Measurements from ENCODE around the gene AHNAK2.

Gene AHNAK2

DNA sequence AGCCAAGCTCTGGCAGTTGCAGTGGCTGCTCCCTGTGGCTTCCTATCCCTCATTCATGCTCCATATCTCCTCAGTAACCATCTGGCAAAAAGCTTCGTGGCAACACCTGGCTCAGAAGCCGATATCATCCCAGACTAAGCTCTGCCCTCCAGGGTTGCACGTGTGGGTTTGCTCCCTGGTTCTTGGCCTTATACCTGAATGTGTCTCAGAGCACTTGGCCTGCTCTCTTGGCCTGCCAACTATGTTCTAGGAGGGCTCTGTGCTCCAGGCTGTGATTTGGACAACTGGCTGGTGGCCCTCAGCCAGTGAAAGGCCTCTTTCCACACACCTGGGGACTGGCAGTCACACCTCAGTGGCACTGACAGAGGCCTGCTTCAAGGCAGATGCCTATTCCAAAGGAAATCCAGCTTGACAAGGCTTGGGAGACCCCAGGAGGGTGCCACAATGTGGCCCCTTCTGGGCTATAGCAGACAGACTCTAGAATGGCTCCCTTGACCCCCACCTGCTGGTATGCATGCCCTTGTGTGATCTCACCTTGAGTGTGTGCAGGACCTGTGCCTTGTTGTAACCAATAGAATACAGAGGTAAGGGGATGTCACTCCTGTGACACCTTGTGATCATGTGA lies 43.0 kb downstream of the AHNAK2 start:
- TF ChIP-seq, protein P1, sequence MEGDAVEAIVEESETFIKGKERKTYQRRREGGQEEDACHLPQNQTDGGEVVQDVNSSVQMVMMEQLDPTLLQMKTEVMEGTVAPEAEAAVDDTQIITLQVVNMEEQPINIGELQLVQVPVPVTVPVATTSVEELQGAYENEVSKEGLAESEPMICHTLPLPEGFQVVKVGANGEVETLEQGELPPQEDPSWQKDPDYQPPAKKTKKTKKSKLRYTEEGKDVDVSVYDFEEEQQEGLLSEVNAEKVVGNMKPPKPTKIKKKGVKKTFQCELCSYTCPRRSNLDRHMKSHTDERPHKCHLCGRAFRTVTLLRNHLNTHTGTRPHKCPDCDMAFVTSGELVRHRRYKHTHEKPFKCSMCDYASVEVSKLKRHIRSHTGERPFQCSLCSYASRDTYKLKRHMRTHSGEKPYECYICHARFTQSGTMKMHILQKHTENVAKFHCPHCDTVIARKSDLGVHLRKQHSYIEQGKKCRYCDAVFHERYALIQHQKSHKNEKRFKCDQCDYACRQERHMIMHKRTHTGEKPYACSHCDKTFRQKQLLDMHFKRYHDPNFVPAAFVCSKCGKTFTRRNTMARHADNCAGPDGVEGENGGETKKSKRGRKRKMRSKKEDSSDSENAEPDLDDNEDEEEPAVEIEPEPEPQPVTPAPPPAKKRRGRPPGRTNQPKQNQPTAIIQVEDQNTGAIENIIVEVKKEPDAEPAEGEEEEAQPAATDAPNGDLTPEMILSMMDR (IDR thresholded peaks at IDR 0.05), result no peak
- Histone ChIP-seq H3K9me3 (no peaks in the 10 kb centered on the region), H3K27me3 (no peaks in the 10 kb centered on the region), H3K4me1 (peaks cover 0 to 21% (median 18%) of the 10 kb centered on the region in 4 donors), H3K36me3 (peaks cover 0 to 5% (median 0%) of the 10 kb centered on the region in 3 donors), H3K4me3 (no peak overlapping the region), H3K27ac (no peak overlapping the region)
- intact Hi-C loops (cut with DNase I; ENCODE audit: low total_unique reads), result loop anchor here (2.0 kb wide), 1 partner anchor 30 kb away; no protein-coding TSS in a partner anchor
- DNase-seq, result peak; percentile 17 to 65

DNA sequence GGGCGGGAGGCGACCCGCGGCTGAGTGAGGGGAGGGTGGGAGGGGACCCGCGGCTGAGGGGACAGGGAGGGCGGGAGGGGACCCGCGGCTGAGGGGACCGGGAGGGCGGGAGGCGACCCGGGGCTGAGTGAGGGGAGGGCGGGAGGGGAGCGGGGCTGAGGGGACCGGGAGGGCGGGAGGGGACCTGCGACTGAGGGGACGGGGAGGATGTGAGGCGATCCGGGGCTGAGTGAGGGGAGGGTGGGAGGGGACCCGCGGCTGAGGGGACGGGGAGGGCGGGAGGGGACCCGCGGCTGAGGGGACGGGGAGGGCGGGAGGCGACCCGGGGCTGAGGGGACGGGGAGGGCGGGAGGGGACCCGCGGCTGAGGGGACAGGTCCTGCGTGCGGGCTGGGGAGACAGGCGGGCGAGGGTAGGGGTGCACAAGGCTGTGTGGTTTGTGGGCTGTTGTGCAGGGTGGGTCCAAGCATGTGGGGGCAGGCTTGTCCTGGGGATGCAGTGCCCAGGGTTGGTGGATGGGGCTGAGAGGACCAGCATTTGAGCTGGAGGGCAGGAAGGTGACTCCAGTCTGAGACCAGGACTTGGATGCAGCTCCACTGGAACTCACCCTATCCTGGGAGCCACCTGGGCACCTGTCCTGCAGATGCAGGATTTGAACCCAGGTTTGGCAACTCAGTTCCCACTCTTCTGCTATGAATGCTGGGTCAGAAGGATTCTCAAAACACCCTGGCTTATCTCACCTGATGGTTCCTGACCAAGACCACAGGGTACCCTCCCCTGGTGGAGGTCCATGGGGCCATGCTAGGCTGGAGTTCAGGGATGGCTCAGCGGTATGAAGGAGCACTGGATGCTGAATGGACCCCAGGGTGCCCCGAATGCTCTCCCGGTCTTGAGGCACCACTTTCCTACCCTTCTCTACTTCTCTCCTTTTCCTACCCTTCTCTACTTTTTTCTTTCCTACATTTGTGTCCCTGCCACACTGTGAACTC lies 44.1 kb downstream of the AHNAK2 start:
- peaks cover 0 to 21% (median 18%) of the 10 kb centered on the region in 4 donors for H3K4me1 ChIP-seq
- intact Hi-C loops (cut with DNase I; ENCODE audit: low total_unique reads), result loop anchor here (2.0 kb wide), 1 partner anchor 31 kb away; no protein-coding TSS in a partner anchor
- no peaks in the 10 kb centered on the region for H3K9me3 ChIP-seq
- TF ChIP-seq, protein P1 (IDR thresholded peaks at IDR 0.05), result no peak
- H3K27me3 ChIP-seq, result no peaks in the 10 kb centered on the region
- DNase-seq, result peak in 1 of 2 donors; percentile 64
- no peaks in the 10 kb centered on the region for H3K36me3 ChIP-seq
- H3K27ac ChIP-seq, result peak overlapping the region; percentile 67 to 74
- peak overlapping the region; percentile 57 to 73 for H3K4me3 ChIP-seq

DNA sequence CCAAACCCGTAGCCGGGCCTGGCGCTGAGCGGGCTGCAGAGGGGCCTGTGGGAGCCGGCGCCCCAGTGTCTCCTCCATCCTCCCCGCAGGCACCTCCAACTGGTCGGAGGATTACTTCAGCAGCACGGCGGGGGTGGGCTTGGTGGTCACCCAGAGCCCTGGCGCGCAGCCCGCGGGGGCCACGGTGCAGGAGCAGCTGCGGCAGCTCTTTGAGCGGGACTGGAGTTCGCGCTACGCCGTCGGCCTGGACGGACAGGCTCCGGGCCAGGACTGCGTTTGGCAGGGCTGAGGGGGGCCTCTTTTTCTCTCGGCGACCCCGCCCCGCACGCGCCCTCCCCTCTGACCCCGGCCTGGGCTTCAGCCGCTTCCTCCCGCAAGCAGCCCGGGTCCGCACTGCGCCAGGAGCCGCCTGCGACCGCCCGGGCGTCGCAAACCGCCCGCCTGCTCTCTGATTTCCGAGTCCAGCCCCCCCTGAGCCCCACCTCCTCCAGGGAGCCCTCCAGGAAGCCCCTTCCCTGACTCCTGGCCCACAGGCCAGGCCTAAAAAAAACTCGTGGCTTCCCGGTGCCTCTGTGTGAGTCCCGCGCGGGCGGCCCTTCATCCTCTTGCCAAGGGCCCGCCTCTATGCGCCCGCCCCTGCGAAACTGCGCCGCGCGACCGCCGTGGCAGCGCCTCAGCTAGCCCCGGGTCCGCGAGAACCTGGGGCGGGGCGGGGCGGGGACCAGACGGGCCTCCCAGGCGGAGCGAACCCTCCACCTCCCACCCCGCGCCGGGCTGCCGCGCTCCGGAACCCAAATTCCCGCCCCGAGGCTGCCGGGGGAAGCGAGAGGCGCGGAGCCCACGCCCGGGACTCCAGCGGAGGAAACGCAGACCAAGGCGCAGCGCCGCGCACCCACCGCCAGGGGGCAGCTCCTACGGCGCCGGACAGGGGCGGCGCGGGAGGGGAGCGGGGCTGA lies 45.2 kb downstream of the AHNAK2 start:
- H3K4me3 ChIP-seq, result peak overlapping the region; percentile 57 to 73
- H3K4me1 ChIP-seq, result peaks cover 0 to 21% (median 18%) of the 10 kb centered on the region in 4 donors
- peak; percentile 73 to 93 for DNase-seq
- H3K9me3 ChIP-seq, result no peaks in the 10 kb centered on the region
- TF ChIP-seq, protein P1 (IDR thresholded peaks at IDR 0.05), result peak; percentile 80 to 87
- no peaks in the 10 kb centered on the region for H3K36me3 ChIP-seq
- peaks cover 0 to 7% of the 10 kb centered on the region in 2 donors for H3K27me3 ChIP-seq
- H3K27ac ChIP-seq, result peak overlapping the region; percentile 67 to 74
- intact Hi-C loops (cut with DNase I; ENCODE audit: low total_unique reads), result no loop called here

DNA sequence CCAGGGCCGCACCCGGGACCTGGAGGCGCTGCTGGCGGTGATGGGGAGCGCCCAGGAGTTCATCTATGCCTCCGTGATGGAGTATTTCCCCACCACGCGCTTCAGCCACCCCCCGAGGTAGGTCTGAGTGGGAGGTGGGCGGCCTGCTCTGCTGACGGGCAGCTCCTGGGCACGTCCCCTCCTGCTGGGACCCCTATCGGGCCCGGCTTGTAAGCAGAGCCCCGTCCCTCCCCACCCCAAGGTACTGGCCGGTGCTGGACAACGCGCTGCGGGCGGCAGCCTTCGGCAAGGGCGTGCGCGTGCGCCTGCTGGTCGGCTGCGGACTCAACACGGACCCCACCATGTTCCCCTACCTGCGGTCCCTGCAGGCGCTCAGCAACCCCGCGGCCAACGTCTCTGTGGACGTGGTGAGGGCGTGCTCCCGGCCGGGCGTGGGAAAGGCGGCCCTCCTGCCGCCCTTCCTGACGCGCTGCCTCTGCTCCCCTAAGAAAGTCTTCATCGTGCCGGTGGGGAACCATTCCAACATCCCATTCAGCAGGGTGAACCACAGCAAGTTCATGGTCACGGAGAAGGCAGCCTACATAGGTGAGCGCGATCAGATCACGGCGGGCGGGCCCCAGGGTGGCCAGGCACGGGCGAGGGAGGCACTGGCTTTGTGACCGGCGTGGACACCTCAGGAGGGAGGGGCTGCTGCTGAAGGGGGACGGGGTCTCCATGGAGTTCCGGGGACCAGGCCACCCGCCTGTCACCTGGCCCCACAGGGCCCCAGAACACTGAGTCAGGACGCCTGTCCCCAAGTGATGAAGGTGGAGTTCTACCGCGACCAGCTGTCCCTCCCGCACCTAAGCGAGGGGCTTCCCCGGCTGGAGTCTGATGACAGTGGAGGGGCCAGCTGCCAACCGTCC lies 46.2 kb downstream of the AHNAK2 start:
- no peaks in the 10 kb centered on the region for H3K9me3 ChIP-seq
- peak overlapping the region; percentile 57 to 73 for H3K4me3 ChIP-seq
- H3K36me3 ChIP-seq, result no peaks in the 10 kb centered on the region
- peak; percentile 19 to 63 for DNase-seq
- intact Hi-C loops (cut with DNase I; ENCODE audit: low total_unique reads), result no loop called here
- H3K27me3 ChIP-seq, result peaks cover 0 to 13% of the 10 kb centered on the region in 2 donors
- peak overlapping the region; percentile 67 to 74 for H3K27ac ChIP-seq
- H3K4me1 ChIP-seq, result peaks cover 0 to 21% (median 18%) of the 10 kb centered on the region in 4 donors
- TF ChIP-seq, protein P1 (IDR thresholded peaks at IDR 0.05), result no peak
